Caco-2 (cell line): ENCODE data around the gene MRPL43. TPM values are rescaled to one million over a fixed set of nuclear protein-coding genes. Genes with fewer than 3 reads are reported as not detected.
A peak's percentile ranks its signal among the peaks of the same experiment; 100 is the strongest.

Source experiments
- BruUV-seq: library from RNA; stranded (reverse); fragments of 400-500 nt; replicated peaks from 2 replicates; lab custom pipeline; 2021; lab: Mats Ljungman, UMichigan
- CTCF ChIA-PET: fragments of 300-600 bp; sonication (Branson Sonifier 250); formaldehyde crosslinking; loops from one replicate; lab custom pipeline; 2022; ENCODE audit warnings: antibody characterized with exemption; lab: Charles Lee
- POLR2A ChIA-PET: fragments of 300-600 bp; sonication (Branson Sonifier 250); formaldehyde crosslinking; loops from one replicate; lab custom pipeline; 2022; ENCODE audit warnings: antibody characterized with exemption; lab: Charles Lee
- DNase-seq, 2 experiments: peaks; one replicate each; pipeline versions ENCODE4 v3.0.0 to v3.0.0-alpha.2; 2020 to 2022
- H3K27me3 ChIP-seq: replicated peaks from 2 replicates; pipeline ENCODE4 v1.6.0; 2011; ENCODE audit warnings: low read length; ENCODE audit not compliant: control insufficient read depth, insufficient read depth
- H3K36me3 ChIP-seq: 2 replicates; pipeline ENCODE4 v1.5.1; 2011; ENCODE audit warnings: low read length; ENCODE audit not compliant: control insufficient read depth, insufficient read depth
- H3K4me1 ChIP-seq: fragments of 250-450 bp; sonication (Bioruptor Pico); 2 replicates; pipeline ENCODE4 v1.5.1; 2020; ENCODE audit warnings: mild to moderate bottlenecking
- H3K4me3 ChIP-seq: 2 replicates; pipeline ENCODE4 v1.5.1; 2011; ENCODE audit warnings: low read depth, mild to moderate bottlenecking, control low read depth, low read length
- H3K9me3 ChIP-seq: fragments of 250-450 bp; sonication (Bioruptor Pico); 2 replicates; pipeline ENCODE4 v1.5.1; 2020; ENCODE audit warnings: mild to moderate bottlenecking, moderate library complexity
- H3K27ac Mint-ChIP-seq: one replicate; pipeline ENCODE4 v1.8.0; 2022; ENCODE audit warnings: mixed read lengths; ENCODE audit not compliant: unreplicated experiment
- H3K27me3 Mint-ChIP-seq: one replicate; pipeline ENCODE4 v1.8.0; 2022; ENCODE audit warnings: mixed read lengths; ENCODE audit not compliant: insufficient read depth, unreplicated experiment
- H3K36me3 Mint-ChIP-seq: one replicate; pipeline ENCODE4 v1.8.0; 2022; ENCODE audit warnings: mild to moderate bottlenecking, mixed read lengths; ENCODE audit not compliant: insufficient read depth, unreplicated experiment
- H3K4me1 Mint-ChIP-seq: one replicate; pipeline ENCODE4 v1.8.0; 2022; ENCODE audit warnings: low read depth, mixed read lengths; ENCODE audit not compliant: unreplicated experiment
- H3K4me3 Mint-ChIP-seq: one replicate; pipeline ENCODE4 v1.8.0; 2022; ENCODE audit warnings: mild to moderate bottlenecking, moderate library complexity, mixed read lengths; ENCODE audit not compliant: unreplicated experiment
- H3K9me3 Mint-ChIP-seq: one replicate; pipeline ENCODE4 v1.8.0; 2022; ENCODE audit warnings: mixed read lengths; ENCODE audit not compliant: unreplicated experiment
- CTCF ChIP-seq, 2 experiments: fragments of 200-600 bp in 1 of 2; IDR thresholded peaks; 1 replicate in 1 of 2; 2 replicates in 1 of 2; pipeline versions ENCODE4 v1.5.1 to v1.8.0; 2011 to 2022; ENCODE audit warnings: antibody characterized with exemption in 1 of 2, control low read depth in 1 of 2, inconsistent platforms in 1 of 2, low read depth in 1 of 2, low read length in 1 of 2, mild to moderate bottlenecking in 1 of 2, moderate library complexity in 1 of 2; ENCODE audit not compliant: insufficient read depth in 1 of 2, severe bottlenecking in 1 of 2, unreplicated experiment in 1 of 2
- intact Hi-C: fragments of 100-400 bp; cut with micrococcal nuclease; formaldehyde crosslinking; loops from one replicate; pipeline ENCODE4 v1.10.0; 2022; ENCODE audit not compliant: unreplicated experiment
- total RNA-seq: library from RNA; stranded (reverse); gene quantifications from 2 replicates; pipeline ENCODE4 v1.2.3, GENCODE V29; 2022

MRPL43 gene
- total RNA-seq, 1 experiment from 2014 or later, result 82.1 TPM

- no TSS peak for BruUV-seq
- TF ChIP-seq CTCF (IDR thresholded peaks at IDR 0.05; ENCODE audit: insufficient read depth in 1 of 2, low read depth in 1 of 2, low read length in 1 of 2, severe bottlenecking in 1 of 2, unreplicated experiment in 1 of 2), result no peak
- intact Hi-C loops, result loop anchor here (1.0 to 5.0 kb wide), 5 partner anchors 16 to 451 kb away; no protein-coding TSS in a partner anchor
- H3K27me3 Mint-ChIP-seq, result no peaks in the 10 kb centered on the region
- ChIA-PET POLR2A (no interaction called here), CTCF (interaction anchor here (0.8 to 2.5 kb wide), 4 partner anchors 17 to 135 kb away, joined by 3 to 58 read pairs (median 15); partner anchors contain the start of genes LZTS2, PDZD7, SEMA4G and SFXN3)
- Histone ChIP-seq H3K27me3 (no peaks in the 10 kb centered on the region), H3K4me1 (peaks cover 4% of the 10 kb centered on the region; the same call in 1 of the 2 replicates), H3K9me3 (no peaks in the 10 kb centered on the region), H3K4me3 (no peak overlapping the region), H3K36me3 (no peaks in the 10 kb centered on the region)
- H3K36me3 Mint-ChIP-seq, result no peaks in the 10 kb centered on the region
- peaks cover 17% of the 10 kb centered on the region for H3K4me1 Mint-ChIP-seq
- H3K4me3 Mint-ChIP-seq, result no peak overlapping the region
- no peaks in the 10 kb centered on the region for H3K9me3 Mint-ChIP-seq
- H3K27ac Mint-ChIP-seq, result peak overlapping the region; percentile 2
- no peak for DNase-seq
These were observed 26.1 kb upstream of the MRPL43 start for GRCh38 chr10:101013365-101013825.

GRCh38 chr10:101012525-101013364 lies 25.4 kb upstream of the MRPL43 start:
- no peaks in the 10 kb centered on the region for H3K9me3 ChIP-seq
- H3K27me3 ChIP-seq, result no peaks in the 10 kb centered on the region
- intact Hi-C loops, result loop anchor here (1.0 to 5.0 kb wide), 5 partner anchors 15 to 450 kb away; no protein-coding TSS in a partner anchor
- no peaks in the 10 kb centered on the region for H3K36me3 ChIP-seq
- CTCF ChIA-PET, result interaction anchor here (1.5 to 1.9 kb wide), 4 partner anchors 10 to 47 kb away, joined by 7 to 11 read pairs (median 10); partner anchors contain the start of genes LZTS2, PDZD7 and SFXN3
- Mint-ChIP-seq H3K4me1 (peaks cover 15% of the 10 kb centered on the region), H3K27me3 (no peaks in the 10 kb centered on the region), H3K36me3 (no peaks in the 10 kb centered on the region), H3K27ac (peak overlapping the region; percentile 2), H3K4me3 (no peak overlapping the region), H3K9me3 (no peaks in the 10 kb centered on the region)
- POLR2A ChIA-PET, result no interaction called here
- no peak overlapping the region for H3K4me3 ChIP-seq
- peak; percentile 84 to 85 for DNase-seq
- TF ChIP-seq CTCF (IDR thresholded peaks at IDR 0.05; ENCODE audit: insufficient read depth in 1 of 2, low read depth in 1 of 2, low read length in 1 of 2, severe bottlenecking in 1 of 2, unreplicated experiment in 1 of 2), result peak; percentile 72 to 84
- H3K4me1 ChIP-seq, result no peaks in the 10 kb centered on the region
- no TSS peak for BruUV-seq
